Measurements from ENCODE around the gene S100A12.

- TF ChIP-seq CTCF (IDR thresholded peaks at IDR 0.05; ENCODE audit: insufficient read depth, low read length, poor library complexity, severe bottlenecking) (no peak), EZH2phosphoT487 (conservative IDR thresholded peaks at IDR 0.05; ENCODE audit: low read length) (no peak)
Measured at GRCh38 chr1:153348511-153349362, 26.7 kb downstream of the S100A12 start, which contains the start of gene PGLYRP4.

Data from SU-DHL-6 (cell line).